NCI-H748 (cell line): ENCODE measurements around the gene TRIP11.
"Not testable (repeated sequence)": the region's sequence is repeated elsewhere in the genome, so short reads cannot be mapped to it uniquely, and the experiment has no call there.

Experiments
- DNase-seq: peaks from one replicate; lab custom pipeline; 2025; ENCODE audit not compliant: unreplicated experiment; lab: John Stamatoyannopoulos, UW

The TRIP11 gene

GRCh38 chr14:92039719-92040430 is at the start of gene TRIP11:
Gene TRIP11 (minus strand): TSS chr14:92040059. CDS start chr14:92039685, 374 bp downstream.
- DNase-seq, result peak; percentile 97

GRCh38 chr14:92088494-92088893 is 48.6 kb upstream of the TRIP11 start:
- DNase-seq, result no peak

- no peak for DNase-seq
These were observed 34.7 kb upstream of the TRIP11 start for GRCh38 chr14:92074555-92074954.

- no peak for DNase-seq
These were observed 18.4 kb upstream of the TRIP11 start for GRCh38 chr14:92058006-92058917.

GRCh38 chr14:92049781-92050180 is 9.9 kb upstream of the TRIP11 start:
- DNase-seq, result no peak

GRCh38 chr14:92049221-92049620 is 9.4 kb upstream of the TRIP11 start:
- not testable (repeated sequence) for DNase-seq

- DNase-seq, result not testable (repeated sequence)
These were observed 6.0 kb upstream of the TRIP11 start for GRCh38 chr14:92045904-92046303.

- DNase-seq, result not testable (repeated sequence)
These were observed 1.9 kb upstream of the TRIP11 start for GRCh38 chr14:92041766-92042165.

- DNase-seq, result no peak
These were observed 1.3 kb upstream of the TRIP11 start for GRCh38 chr14:92041203-92041602.

- peak; percentile 68 for DNase-seq
These were observed 682 bp upstream of the TRIP11 start for GRCh38 chr14:92040431-92041051.

GRCh38 chr14:92039063-92039718 is 668 bp downstream of the TRIP11 start:
- DNase-seq, result peak; percentile 83

GRCh38 chr14:92037989-92038388 is 1.9 kb downstream of the TRIP11 start:
- DNase-seq, result no peak

- no peak for DNase-seq
These were observed 4.0 kb downstream of the TRIP11 start for GRCh38 chr14:92035890-92036289.

- DNase-seq, result no peak
These were observed 5.8 kb downstream of the TRIP11 start for GRCh38 chr14:92033906-92034687.

- no peak for DNase-seq
These were observed 6.4 kb downstream of the TRIP11 start for GRCh38 chr14:92033433-92033832.

GRCh38 chr14:92026548-92027190 is 13.2 kb downstream of the TRIP11 start:
- no peak for DNase-seq

- no peak for DNase-seq
These were observed 17.8 kb downstream of the TRIP11 start for GRCh38 chr14:92022036-92022435.

GRCh38 chr14:92021523-92021922 is 18.3 kb downstream of the TRIP11 start:
- DNase-seq, result no peak

GRCh38 chr14:92014040-92014439 is 25.8 kb downstream of the TRIP11 start:
- DNase-seq, result no peak
